Loucy (cell line): ENCODE results near the gene TBP.

Source experiments
- H2AFZ ChIP-seq: fragments of 200-600 bp; sonication (generic); 2 replicates; pipeline ENCODE4 v1.6.0; 2016; ENCODE audit warnings: antibody characterized with exemption, mild to moderate bottlenecking, low read length, moderate library complexity
- H3F3A ChIP-seq: fragments of 200-600 bp; 2 replicates; pipeline ENCODE4 v1.6.0; 2016; ENCODE audit warnings: antibody characterized with exemption, low read depth, mild to moderate bottlenecking
- H3K27me3 ChIP-seq: fragments of 200-600 bp; sonication (generic); 2 replicates; pipeline ENCODE4 v1.6.1; 2014; ENCODE audit warnings: low read length, mild to moderate bottlenecking; ENCODE audit not compliant: insufficient read depth, poor library complexity, severe bottlenecking
- H3K36me3 ChIP-seq: fragments of 200-600 bp; sonication (generic); 2 replicates; pipeline ENCODE4 v1.6.1; 2016; ENCODE audit warnings: low read length; ENCODE audit not compliant: insufficient read depth
- H3K4me1 ChIP-seq: fragments of 200-600 bp; sonication (generic); 2 replicates; pipeline ENCODE4 v1.5.1; 2014; ENCODE audit warnings: low read length, mild to moderate bottlenecking; ENCODE audit not compliant: insufficient read depth, poor library complexity, severe bottlenecking
- H3K4me2 ChIP-seq: fragments of 200-600 bp; sonication (generic); 2 replicates; pipeline ENCODE4 v1.6.0; 2014; ENCODE audit warnings: antibody characterized with exemption, low read length, low read depth, mild to moderate bottlenecking; ENCODE audit not compliant: poor library complexity, severe bottlenecking
- H3K4me3 ChIP-seq: fragments of 200-600 bp; sonication (generic); 2 replicates; pipeline ENCODE4 v1.5.1; 2014; ENCODE audit warnings: low read length, mild to moderate bottlenecking, mixed read lengths; ENCODE audit not compliant: poor library complexity, severe bottlenecking
- H3K79me2 ChIP-seq: fragments of 200-600 bp; sonication (generic); 2 replicates; pipeline ENCODE4 v1.6.1; 2014; ENCODE audit warnings: low read length; ENCODE audit not compliant: insufficient read depth
- H3K9ac ChIP-seq: fragments of 200-600 bp; sonication (generic); 2 replicates; pipeline ENCODE4 v1.6.0; 2014; ENCODE audit warnings: mild to moderate bottlenecking, low read depth, low read length, moderate library complexity; ENCODE audit not compliant: poor library complexity, severe bottlenecking
- H3K9me2 ChIP-seq: fragments of 200-600 bp; sonication (generic); replicated peaks from 2 replicates; pipeline ENCODE4 v1.6.1; 2016; ENCODE audit warnings: low read depth, low read length, mixed read lengths
- H3K9me3 ChIP-seq: fragments of 200-600 bp; sonication (generic); 2 replicates; pipeline ENCODE4 v1.6.1; 2014; ENCODE audit warnings: mild to moderate bottlenecking, antibody characterized with exemption, low read length, low read depth; ENCODE audit not compliant: insufficient read depth
- H4K20me1 ChIP-seq: fragments of 200-600 bp; sonication (generic); 2 replicates; pipeline ENCODE4 v1.6.0; 2014; ENCODE audit warnings: antibody characterized with exemption, low read length, mild to moderate bottlenecking; ENCODE audit not compliant: insufficient read depth, poor library complexity, severe bottlenecking
- EZH2phosphoT487 ChIP-seq: fragments of 200-600 bp; IDR thresholded peaks from 2 replicates; pipeline ENCODE4 v1.6.1; 2018; ENCODE audit warnings: antibody characterized with exemption, mild to moderate bottlenecking, moderate library complexity, borderline replicate concordance
- TF ChIP-seq, protein P1 (sequence below): fragments of 200-600 bp; sonication (generic); conservative IDR thresholded peaks from 2 replicates; pipeline ENCODE4 v1.5.1; 2014; ENCODE audit warnings: mild to moderate bottlenecking, antibody characterized with exemption, low read length

TBP gene

DNA sequence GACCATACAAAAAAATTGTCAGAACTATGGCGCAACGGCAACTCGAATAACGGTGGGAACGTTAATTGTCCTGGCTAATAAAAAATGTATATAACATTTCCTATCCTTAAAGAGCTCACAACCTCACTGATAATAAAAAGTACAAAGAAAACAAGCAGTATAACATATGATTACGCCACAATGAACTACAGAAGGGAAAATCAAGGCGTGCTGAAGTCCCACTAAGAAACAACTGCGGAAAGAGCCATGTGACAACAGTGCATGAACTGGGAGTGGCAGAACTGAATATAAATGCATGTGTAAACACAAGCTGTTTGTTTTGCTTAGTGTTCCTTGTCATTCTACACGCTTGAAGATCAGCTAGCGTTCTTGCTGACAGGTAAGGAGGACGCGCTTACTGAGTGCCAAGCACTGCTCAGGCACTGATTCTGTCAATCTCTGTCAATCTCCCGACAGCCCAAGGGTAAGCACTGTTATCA is 596 bp upstream of the TBP start:
- no peaks in the 10 kb centered on the region; the same call in 1 of the 2 replicates for H3F3A ChIP-seq
- peak overlapping the region; percentile 91 for H3K9ac ChIP-seq
- H3K4me3 ChIP-seq: peak overlapping the region; percentile 95
- H3K4me1 ChIP-seq: peaks cover 57% of the 10 kb centered on the region
- H3K9me3 ChIP-seq: no peaks in the 10 kb centered on the region
- peak overlapping the region; percentile 99 for H2AFZ ChIP-seq
- peaks cover 66% of the 10 kb centered on the region for H4K20me1 ChIP-seq
- no peak for TF ChIP-seq EZH2phosphoT487
- TF ChIP-seq, protein P1, sequence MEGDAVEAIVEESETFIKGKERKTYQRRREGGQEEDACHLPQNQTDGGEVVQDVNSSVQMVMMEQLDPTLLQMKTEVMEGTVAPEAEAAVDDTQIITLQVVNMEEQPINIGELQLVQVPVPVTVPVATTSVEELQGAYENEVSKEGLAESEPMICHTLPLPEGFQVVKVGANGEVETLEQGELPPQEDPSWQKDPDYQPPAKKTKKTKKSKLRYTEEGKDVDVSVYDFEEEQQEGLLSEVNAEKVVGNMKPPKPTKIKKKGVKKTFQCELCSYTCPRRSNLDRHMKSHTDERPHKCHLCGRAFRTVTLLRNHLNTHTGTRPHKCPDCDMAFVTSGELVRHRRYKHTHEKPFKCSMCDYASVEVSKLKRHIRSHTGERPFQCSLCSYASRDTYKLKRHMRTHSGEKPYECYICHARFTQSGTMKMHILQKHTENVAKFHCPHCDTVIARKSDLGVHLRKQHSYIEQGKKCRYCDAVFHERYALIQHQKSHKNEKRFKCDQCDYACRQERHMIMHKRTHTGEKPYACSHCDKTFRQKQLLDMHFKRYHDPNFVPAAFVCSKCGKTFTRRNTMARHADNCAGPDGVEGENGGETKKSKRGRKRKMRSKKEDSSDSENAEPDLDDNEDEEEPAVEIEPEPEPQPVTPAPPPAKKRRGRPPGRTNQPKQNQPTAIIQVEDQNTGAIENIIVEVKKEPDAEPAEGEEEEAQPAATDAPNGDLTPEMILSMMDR: no peak
- peak overlapping the region; percentile 94 for H3K4me2 ChIP-seq
- peaks cover under 1% of the 10 kb centered on the region; the same call in 1 of the 2 replicates for H3K36me3 ChIP-seq
- H3K9me2 ChIP-seq: no peaks in the 10 kb centered on the region
- peaks cover 84% of the 10 kb centered on the region for H3K79me2 ChIP-seq
- H3K27me3 ChIP-seq: no peaks in the 10 kb centered on the region

DNA sequence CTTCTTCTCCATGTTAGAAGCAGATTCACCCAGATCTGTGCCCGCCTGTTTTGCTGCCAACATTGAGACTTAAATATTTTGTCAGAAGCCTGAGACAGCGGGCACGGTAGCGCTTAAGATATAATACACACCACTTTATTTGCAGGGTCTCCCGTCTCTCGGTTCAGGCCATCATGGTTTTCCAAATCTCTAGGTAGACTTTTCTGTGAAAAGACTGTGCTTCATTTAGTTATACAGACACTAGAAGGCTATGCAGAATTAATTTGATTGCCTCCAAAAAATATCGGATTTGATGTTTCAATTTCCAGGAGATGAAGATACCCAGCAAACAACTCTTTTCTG is 598 bp downstream of the TBP start:
- Histone ChIP-seq H3K79me2 (peaks cover 84% of the 10 kb centered on the region), H3K9me2 (no peaks in the 10 kb centered on the region), H3K9ac (peak overlapping the region; percentile 91), H3K36me3 (no peaks in the 10 kb centered on the region), H3K9me3 (no peaks in the 10 kb centered on the region), H3K4me3 (peak overlapping the region; percentile 95), H4K20me1 (peaks cover 64% of the 10 kb centered on the region), H3K27me3 (no peaks in the 10 kb centered on the region), H2AFZ (peak overlapping the region; percentile 92), H3F3A (no peaks in the 10 kb centered on the region; the same call in 1 of the 2 replicates), H3K4me1 (peaks cover 56% of the 10 kb centered on the region), H3K4me2 (peak overlapping the region; percentile 94)
- TF ChIP-seq, protein P1: no peak
- no peak for TF ChIP-seq EZH2phosphoT487

DNA sequence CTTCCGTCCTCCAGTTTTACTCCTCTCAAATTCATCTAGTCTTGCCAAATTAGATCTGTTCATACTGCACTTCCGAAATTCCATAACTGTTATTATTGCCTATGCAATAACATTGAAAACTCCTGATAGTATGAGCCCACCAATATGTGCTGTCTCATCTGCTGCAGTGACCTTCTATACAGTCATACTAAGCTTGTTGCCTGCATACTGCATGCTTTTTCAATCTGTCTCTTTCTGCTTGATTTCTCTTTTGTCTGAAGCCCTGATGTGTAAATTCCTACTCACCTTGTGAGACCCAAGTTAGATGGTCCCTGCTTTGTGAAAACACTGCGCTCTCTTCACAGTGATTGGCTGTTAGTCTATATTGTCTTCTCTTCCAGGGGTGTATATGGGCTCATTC is 1.1 kb downstream of the TBP start:
- H3K79me2 ChIP-seq: peaks cover 84% of the 10 kb centered on the region
- no peaks in the 10 kb centered on the region for H3K9me3 ChIP-seq

More for the DNA sequence above, 1.1 kb downstream of the TBP start:
- peak overlapping the region; percentile 94 for H3K4me2 ChIP-seq
- no peaks in the 10 kb centered on the region; the same call in 1 of the 2 replicates for H3F3A ChIP-seq
- TF ChIP-seq, protein P1: no peak
- no peak for TF ChIP-seq EZH2phosphoT487
- H3K4me3 ChIP-seq: peak overlapping the region; percentile 95
- no peaks in the 10 kb centered on the region for H3K36me3 ChIP-seq
- no peaks in the 10 kb centered on the region for H3K9me2 ChIP-seq
- peak overlapping the region; percentile 91 for H3K9ac ChIP-seq
- no peak overlapping the region for H2AFZ ChIP-seq
- H3K4me1 ChIP-seq: peaks cover 60% of the 10 kb centered on the region
- peaks cover 63% of the 10 kb centered on the region for H4K20me1 ChIP-seq
- no peaks in the 10 kb centered on the region for H3K27me3 ChIP-seq
